ENCODE data around the gene NTPCR.
A peak's percentile ranks its signal among the peaks of the same experiment; 100 is the strongest.
"Not testable (repeated sequence)": the region's sequence is repeated elsewhere in the genome, so short reads cannot be mapped to it uniquely, and the experiment has no call there.

The NTPCR gene

DNA sequence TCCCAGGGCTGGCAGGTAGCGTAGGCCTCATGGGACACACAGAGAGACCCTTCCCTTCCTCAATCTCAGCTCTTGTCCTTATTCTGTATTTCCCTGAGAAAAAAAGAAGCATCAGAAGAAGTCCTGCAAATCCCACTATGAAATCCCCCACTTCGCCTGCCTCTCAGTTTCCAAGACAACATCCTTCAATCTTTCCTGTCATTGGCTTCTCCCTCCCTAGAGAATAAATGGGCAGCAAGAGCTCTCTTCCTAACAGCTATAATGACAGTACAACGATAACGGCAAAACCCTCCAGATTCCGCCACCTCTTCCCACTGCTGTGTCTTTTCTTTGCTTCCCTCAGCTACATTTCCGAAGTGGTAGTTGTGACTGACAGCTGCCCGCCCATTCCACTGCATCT, 41.6 kb upstream of the NTPCR start:
- Histone ChIP-seq H3K36me3 (no peaks in the 10 kb centered on the region), H4K20me1 (no peaks in the 10 kb centered on the region), H3K4me2 (peak overlapping the region in 9 of 11 experiments; percentile 51 to 71 (median 62); a peak in 14 of 22 replicates), H3K4me3 (no peak overlapping the region), H3K4me1 (peaks cover 15 to 31% (median 20%) of the 10 kb centered on the region in 10 experiments), H3K27ac (no peak overlapping the region), H3K9me3 (replicated peaks in 1 of 11) (no peaks in the 10 kb centered on the region), H3K9ac (no peak overlapping the region), H3K27me3 (no peaks in the 10 kb centered on the region)
- no peak for TF ChIP-seq Cebpa-rat (IDR thresholded peaks at IDR 0.05)

- H4K20me1 ChIP-seq, result no peaks in the 10 kb centered on the region
- no peaks in the 10 kb centered on the region for H3K36me3 ChIP-seq
- no peak overlapping the region for H3K4me3 ChIP-seq
- H3K9ac ChIP-seq, result no peak overlapping the region
- H3K4me1 ChIP-seq, result peaks cover 15 to 29% (median 20%) of the 10 kb centered on the region in 10 experiments
- H3K27me3 ChIP-seq, result no peaks in the 10 kb centered on the region
- TF ChIP-seq Cebpa-rat (IDR thresholded peaks at IDR 0.05), result no peak
- H3K4me2 ChIP-seq, result peak overlapping the region; percentile 40 to 71 (median 60)
- no peak overlapping the region for H3K27ac ChIP-seq
- no peaks in the 10 kb centered on the region for H3K9me3 ChIP-seq (replicated peaks in 1 of 11)
Measured at GRCh38 chr1:232909752-232910151, 40.7 kb upstream of the NTPCR start.

- Histone ChIP-seq H3K4me2 (no peak overlapping the region), H3K27me3 (no peaks in the 10 kb centered on the region), H3K9me3 (replicated peaks in 1 of 11) (no peaks in the 10 kb centered on the region), H3K36me3 (no peaks in the 10 kb centered on the region), H3K4me1 (peaks cover 11 to 21% (median 16%) of the 10 kb centered on the region in 10 experiments), H3K9ac (no peak overlapping the region), H3K4me3 (no peak overlapping the region), H4K20me1 (no peaks in the 10 kb centered on the region), H3K27ac (no peak overlapping the region)
- TF ChIP-seq Cebpa-rat (IDR thresholded peaks at IDR 0.05), result no peak
Measured at GRCh38 chr1:232911027-232911599, 39.3 kb upstream of the NTPCR start.

DNA sequence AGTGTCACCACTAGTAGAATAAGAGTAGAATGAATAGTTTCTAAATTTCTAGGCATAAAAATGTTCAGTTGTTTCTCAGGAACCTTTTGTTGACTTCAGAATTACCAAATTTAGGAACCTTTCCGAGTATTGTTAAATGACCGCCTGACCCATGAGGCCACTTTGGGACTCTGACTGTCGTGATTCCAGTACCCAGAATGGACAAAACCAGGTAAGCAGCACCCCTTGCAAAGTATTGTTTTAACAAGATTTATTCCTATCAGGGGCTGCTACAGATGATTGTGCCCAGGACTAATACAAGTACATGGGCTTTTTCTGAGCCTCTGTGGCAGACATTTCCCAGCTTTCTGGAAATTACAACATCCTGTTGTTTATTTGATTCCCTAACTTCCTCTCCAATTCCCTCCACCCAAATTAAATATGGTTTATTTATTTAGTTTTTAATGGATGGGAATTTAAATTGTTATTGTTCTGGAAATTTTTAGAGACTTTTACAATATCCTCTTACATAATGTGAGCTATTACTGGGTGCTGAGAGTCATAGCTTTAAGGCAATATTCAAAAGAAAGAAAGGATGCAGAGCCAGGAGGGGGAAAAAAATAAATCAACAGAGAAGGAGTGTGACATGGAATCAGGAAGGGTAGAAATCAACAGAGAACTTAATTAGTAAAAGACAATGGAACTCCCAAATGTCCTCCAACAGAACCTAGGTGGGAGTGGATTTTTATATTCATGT, 37.4 kb upstream of the NTPCR start:
- Histone ChIP-seq H3K27ac (no peak overlapping the region), H3K4me1 (peaks cover 9 to 21% (median 16%) of the 10 kb centered on the region in 10 experiments), H4K20me1 (no peaks in the 10 kb centered on the region), H3K4me3 (no peak overlapping the region), H3K36me3 (no peaks in the 10 kb centered on the region), H3K27me3 (no peaks in the 10 kb centered on the region), H3K9ac (no peak overlapping the region), H3K9me3 (replicated peaks in 1 of 11) (no peaks in the 10 kb centered on the region), H3K4me2 (no peak overlapping the region)
- TF ChIP-seq Cebpa-rat (IDR thresholded peaks at IDR 0.05), result no peak

- peaks cover 7 to 18% (median 12%) of the 10 kb centered on the region in 10 experiments for H3K4me1 ChIP-seq
- not testable (repeated sequence) for H3K4me2 ChIP-seq; H3K9me3 ChIP-seq (replicated peaks in 1 of 11); H4K20me1 ChIP-seq; H3K27ac ChIP-seq; H3K4me3 ChIP-seq; H3K36me3 ChIP-seq; H3K9ac ChIP-seq; H3K27me3 ChIP-seq
Measured at GRCh38 chr1:232914271-232914670, 36.1 kb upstream of the NTPCR start.

- Histone ChIP-seq H3K36me3 (no peaks in the 10 kb centered on the region), H3K27me3 (no peaks in the 10 kb centered on the region), H3K9me3 (replicated peaks in 1 of 11) (peaks cover 0 to 8% (median 0%) of the 10 kb centered on the region in 11 experiments; a peak in 1 of 22 replicates), H3K4me2 (0 out of 22 replicates have a peak overlapping the region, but pooled peaks of 1 of the 11 experiments have one; percentile 8), H3K27ac (no peak overlapping the region), H3K4me3 (no peak overlapping the region), H3K4me1 (peaks cover 0 to 9% (median 3%) of the 10 kb centered on the region in 10 experiments; a peak in 13 of 20 replicates), H3K9ac (no peak overlapping the region), H4K20me1 (no peaks in the 10 kb centered on the region)
- no peak for TF ChIP-seq Cebpa-rat (IDR thresholded peaks at IDR 0.05)
Measured at GRCh38 chr1:232915212-232915611, 35.2 kb upstream of the NTPCR start.

DNA sequence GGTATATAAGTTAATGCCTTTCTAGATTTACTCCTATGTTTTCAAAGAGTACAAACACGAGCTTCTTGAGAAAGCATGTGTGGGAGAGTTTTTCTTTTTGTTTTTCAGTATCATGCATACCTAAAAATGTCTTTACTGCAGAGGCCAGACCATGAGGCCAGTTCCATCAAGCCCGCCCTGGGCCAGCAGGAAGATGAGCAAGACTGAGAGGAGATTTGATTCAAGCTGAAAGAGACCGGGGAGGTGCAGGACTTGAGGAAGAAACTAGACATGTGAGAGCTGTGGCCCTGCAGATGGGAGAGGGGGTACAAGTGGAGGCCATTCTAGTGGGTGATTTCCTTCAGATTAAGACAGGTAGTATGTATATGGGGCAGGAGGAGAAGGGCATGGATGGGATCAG, 33.4 kb upstream of the NTPCR start:
- TF ChIP-seq Cebpa-rat (IDR thresholded peaks at IDR 0.05), result no peak
- Histone ChIP-seq H3K27me3 (no peaks in the 10 kb centered on the region), H3K4me3 (no peak overlapping the region), H3K27ac (no peak overlapping the region), H3K9me3 (replicated peaks in 1 of 11) (peaks cover 0 to 9% (median 0%) of the 10 kb centered on the region in 11 experiments; a peak in 2 of 22 replicates), H3K4me1 (peaks cover 0 to 12% (median 1%) of the 10 kb centered on the region in 10 experiments; a peak in 3 of 20 replicates), H3K4me2 (no peak overlapping the region), H3K36me3 (no peaks in the 10 kb centered on the region), H3K9ac (no peak overlapping the region), H4K20me1 (no peaks in the 10 kb centered on the region)

DNA sequence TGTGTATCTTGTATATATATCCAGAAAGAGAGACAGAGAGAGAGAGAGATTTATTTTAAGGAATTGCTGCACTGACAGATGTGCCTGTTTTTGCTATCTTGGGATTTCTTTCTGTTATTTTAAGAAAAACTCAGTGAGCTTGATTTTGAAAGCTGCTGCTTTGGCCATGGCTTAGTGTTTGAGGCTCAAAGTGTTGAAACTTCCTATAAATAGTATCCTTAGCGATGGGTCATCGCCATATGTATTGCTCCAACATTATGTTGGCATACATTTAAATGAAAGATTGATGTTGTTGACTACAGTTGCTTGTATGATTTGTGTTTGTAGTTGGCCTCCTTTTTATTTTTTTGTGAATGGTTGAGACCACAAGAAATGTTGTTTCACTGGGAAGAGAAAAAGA, 29.0 kb upstream of the NTPCR start:
- Histone ChIP-seq H3K4me3 (no peak overlapping the region), H3K27ac (no peak overlapping the region), H3K27me3 (no peaks in the 10 kb centered on the region), H3K36me3 (no peaks in the 10 kb centered on the region), H3K4me2 (peak overlapping the region in 6 of 11 experiments; percentile 1 to 17 (median 8); a peak in 3 of 22 replicates), H4K20me1 (no peaks in the 10 kb centered on the region), H3K9me3 (replicated peaks in 1 of 11) (peaks cover 0 to 28% (median 6%) of the 10 kb centered on the region in 11 experiments; a peak in 13 of 22 replicates), H3K4me1 (peaks cover 5 to 44% (median 23%) of the 10 kb centered on the region in 10 experiments; a peak in 17 of 20 replicates), H3K9ac (no peak overlapping the region)
- no peak for TF ChIP-seq Cebpa-rat (IDR thresholded peaks at IDR 0.05)

GRCh38 chr1:232922485-232922884, 27.9 kb upstream of the NTPCR start:
- Histone ChIP-seq H3K4me3 (no peak overlapping the region), H3K27ac (no peak overlapping the region), H4K20me1 (no peaks in the 10 kb centered on the region), H3K4me2 (no peak overlapping the region), H3K9ac (no peak overlapping the region), H3K36me3 (no peaks in the 10 kb centered on the region), H3K4me1 (peaks cover 5 to 44% (median 23%) of the 10 kb centered on the region in 10 experiments; a peak in 17 of 20 replicates), H3K27me3 (no peaks in the 10 kb centered on the region), H3K9me3 (replicated peaks in 1 of 11) (peaks cover 4 to 37% (median 14%) of the 10 kb centered on the region in 11 experiments; a peak in 20 of 22 replicates)
- no peak for TF ChIP-seq Cebpa-rat (IDR thresholded peaks at IDR 0.05)
